LoVo (cell line): ENCODE results near the gene SUCLA2.
"Not testable (repeated sequence)": the region's sequence is repeated elsewhere in the genome, so short reads cannot be mapped to it uniquely, and the experiment has no call there.

ENCODE experiments used
- DNase-seq: peaks from one replicate; pipeline ENCODE4 v3.0.0-alpha.2; 2016; ENCODE audit warnings: low spot score

Gene SUCLA2

DNA sequence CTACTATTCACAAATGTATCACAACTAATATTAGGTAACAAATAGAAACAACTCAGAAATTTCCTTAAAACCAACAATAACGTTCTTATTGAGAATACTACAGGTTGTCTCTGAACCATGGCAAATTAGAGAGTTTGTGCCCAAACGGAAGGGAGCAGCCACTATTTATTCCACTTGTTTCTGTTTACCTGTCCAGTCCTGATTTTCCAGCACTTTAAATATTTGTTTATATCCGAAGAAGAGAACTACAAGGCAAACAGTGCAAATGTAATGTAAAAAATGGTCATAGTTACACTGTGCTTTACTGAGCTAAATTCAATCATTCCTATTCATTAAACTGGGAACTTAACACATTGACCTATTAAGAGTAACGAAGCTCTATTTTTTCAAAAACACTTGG lies 9.2 kb downstream of the SUCLA2 start:
- DNase-seq, result no peak

DNA sequence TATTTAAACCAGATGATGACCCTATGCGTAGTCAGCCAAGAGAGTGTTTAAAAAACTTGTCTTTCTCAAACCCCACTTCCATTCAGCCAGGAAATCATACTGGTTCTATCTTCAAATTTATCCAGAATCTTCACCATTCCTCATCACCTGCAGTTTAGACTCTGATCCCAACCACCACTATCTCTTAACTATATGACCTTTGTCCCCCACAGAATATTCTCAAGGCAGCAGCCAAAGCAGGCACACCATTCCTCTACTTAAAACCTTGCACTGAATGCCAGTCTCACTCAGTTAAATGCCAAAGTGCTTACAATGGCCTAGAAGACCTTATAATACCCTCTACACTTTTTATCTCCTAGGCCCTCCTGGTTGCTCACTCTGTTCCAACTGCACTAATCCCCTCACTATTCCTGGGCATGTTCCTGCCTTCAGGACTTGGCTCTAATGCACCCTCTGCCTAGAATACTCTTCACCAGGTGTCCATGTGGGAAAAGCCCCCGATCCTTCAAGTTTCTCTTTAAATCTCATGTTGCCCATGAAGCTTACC lies 10.1 kb downstream of the SUCLA2 start:
- DNase-seq, result no peak

DNA sequence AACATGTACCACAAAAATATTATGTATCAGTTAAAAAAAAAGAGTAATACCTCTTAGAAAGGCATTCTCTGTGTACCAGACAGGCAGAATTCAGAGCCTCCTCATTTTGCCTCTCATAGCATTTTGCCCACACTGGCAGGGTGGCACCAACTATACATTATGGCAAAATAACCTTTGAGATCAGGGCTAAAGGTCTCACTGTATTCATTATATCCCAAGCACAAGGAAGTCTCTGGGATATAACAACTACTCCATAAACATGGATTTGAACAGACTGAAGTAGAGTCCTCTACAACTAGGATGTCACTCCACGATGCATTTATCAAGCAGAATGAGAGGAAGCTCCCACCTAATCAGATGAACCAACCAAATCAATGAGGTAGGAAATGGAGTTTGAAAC lies 10.6 kb downstream of the SUCLA2 start:
- DNase-seq, result no peak

DNA sequence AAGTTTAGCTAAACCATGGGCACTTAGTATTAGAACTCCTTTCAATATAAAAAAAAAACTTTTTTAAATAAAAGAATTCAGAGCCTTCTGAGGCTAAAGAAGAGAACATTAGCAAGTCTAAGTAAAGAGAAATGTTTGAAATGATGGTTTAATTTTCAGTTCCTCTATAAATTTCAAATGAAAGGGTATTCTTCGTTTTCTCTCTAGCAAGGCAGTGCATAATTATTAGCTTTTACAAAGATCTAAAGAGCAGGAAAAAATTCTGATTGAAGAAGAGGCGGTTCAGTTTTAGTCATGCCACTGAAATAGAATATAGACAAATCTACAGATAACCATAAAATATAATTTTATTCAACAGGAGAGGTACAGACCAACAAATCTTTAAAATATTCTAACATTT lies 18.0 kb downstream of the SUCLA2 start:
- DNase-seq, result no peak

DNA sequence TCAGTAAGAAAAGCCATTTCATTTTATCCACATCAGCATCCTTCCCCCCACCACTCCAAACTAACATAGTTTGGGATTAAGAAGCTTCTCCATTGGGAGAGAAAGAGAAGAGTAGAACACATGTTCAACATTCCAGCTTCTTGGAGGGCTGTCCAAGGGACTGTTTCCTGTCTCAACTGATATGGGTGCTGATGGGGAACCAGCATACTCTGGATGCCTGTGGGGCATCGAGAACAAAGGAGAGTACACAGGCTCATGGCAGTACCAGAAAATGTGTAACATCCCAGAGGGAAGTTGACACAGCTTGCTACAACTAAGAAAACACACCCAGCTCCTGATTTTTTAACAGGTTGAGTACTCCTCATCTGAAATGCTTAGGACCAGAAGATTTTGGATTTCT lies 24.7 kb downstream of the SUCLA2 start:
- DNase-seq, result no peak

DNA sequence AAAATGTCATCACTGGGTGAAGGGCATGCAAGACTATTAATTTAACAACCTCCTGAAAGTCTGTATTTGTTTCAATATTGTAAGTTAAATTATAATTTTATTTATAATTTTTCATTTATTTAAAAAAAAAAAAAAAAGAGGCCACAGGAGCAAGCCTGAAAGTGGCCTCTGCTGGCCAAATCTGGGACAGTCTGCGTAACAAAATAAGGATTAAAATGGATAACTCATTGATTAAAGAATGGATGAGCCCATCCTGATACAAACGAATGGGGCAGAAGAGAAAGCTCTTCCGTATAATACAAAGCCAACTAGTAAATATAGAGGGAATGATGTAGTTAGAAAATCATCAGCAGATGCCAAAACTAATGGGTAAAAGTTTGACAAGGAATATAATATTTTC lies 36.2 kb downstream of the SUCLA2 start:
- no peak for DNase-seq

DNA sequence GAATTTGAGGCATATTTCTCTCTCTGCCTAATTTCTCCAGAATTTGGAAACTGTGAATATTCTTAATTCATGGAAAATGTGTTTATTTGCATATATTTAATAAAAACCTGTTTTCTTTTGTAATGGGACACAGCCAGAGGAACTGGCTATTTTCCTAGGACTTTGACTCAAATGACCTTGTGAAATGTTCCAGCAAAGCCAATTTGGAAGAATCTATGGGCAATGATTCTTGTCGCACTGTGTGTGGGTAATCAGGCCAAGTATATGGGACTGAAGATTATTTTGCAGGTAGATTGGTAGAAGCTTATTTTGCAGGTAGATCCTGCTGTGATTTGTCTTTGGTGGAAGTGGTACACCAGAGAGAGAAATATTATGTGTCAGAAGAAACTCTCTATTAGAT lies 38.8 kb downstream of the SUCLA2 start:
- no peak for DNase-seq

DNA sequence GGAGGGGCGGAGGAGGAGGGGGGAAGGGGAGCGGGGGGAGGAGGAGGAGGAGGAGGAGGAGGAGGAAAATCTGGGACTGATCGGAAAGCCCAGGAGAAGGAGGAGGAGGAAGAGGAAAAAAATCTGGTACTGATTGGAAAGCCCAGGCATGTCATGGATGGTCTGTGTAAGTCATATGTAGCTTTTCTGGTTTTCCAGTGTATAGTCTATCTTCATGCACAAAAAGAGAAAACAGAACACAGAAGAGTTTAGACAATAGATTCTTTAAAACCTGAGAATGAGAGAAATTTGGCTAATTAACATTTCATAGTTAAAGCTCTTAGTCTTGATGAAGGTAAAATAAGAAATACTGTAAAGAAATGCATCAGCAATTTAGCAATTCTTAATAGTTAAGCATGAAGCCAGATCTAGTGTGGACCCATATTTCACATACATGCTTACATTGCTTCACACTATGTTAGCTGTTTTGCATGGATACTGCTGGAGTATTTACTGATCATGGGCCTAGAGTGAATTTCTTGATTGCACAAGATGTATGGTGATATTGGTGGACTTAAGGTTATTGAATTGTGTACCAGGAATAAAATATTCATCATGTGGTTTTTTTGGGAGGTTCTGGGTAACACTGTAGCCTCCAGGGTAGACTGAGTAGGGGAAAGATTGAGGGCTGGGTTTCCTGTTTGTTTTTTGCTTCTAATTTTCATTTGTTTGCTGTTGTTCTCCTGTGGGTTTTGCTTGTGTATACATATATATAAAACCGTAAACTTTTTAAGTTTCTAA lies 41.4 kb downstream of the SUCLA2 start:
- no peak for DNase-seq

DNA sequence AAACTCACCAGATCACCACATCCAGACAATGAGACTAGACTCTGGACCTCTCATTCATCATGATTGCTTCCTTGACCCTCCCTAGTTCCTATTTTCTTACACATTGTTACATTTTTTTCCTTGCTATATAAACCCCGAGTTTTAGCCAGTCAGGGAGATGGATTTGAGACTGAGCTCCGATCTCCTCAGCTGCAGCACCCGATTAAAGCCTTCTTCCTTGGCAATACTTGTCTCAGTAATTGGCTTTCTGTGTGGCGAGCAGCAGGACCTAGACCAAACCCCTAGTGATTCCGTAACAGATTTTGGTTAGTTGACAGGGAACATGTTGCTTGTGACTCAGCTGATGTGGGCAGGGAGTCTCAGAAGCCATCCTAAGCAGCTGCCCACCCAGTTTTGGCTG lies 44.0 kb downstream of the SUCLA2 start:
- DNase-seq, result no peak

DNA sequence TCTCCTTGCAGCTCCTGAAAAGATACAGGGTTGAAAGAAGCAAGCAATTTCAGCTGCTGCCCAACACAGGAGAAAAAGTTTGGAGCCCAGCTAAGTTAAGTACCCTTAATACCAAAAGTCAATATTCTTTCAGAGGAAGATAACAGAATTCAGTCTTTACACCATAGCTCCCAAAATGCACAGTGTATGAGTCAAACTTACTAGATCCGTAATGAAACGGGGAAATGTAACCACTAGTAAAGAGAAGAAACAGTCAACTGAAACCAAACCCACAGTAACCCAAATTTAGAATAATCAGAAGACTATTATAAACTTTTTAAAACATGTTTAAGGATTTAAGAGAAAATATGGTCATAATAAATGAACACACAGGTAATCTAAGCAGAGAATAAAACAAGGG lies 45.2 kb downstream of the SUCLA2 start:
- DNase-seq, result no peak

DNA sequence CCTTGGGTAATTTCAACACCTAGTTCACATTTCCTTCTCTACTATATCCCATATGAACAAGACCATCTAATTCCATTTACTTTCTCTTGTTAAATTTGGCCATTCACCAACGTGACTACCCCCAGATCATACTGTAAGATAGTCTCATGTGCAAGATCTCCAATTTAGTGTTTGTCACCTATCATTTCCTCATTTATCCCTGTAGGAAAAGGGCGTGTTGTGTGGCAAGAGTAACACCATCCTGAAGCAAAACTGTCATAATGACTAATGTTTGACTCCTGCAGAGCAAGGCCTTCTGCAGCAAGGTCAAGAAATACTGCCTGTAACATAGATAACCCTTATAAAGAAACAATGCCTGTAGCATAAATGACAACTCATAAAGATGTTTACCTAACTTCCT lies 51.3 kb downstream of the SUCLA2 start:
- no peak for DNase-seq

DNA sequence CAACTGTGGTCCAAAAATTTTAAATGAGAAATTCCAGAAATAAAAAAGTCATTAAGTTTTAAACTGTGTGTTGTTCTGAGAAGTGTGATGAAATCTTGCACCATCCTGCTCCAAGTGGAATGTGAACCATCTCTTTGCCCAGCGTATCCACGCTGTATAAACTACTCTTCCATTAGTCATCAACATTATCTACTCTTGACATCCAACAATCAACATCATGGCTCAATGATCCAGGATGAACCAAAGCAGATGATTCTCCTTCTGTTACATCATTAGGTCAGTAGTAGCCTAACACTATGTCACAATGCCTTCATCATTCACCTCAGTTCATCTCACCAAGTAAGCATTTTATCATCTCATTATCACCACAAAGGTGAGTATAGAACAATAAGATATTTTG lies 55.3 kb downstream of the SUCLA2 start:
- peak; percentile 6 for DNase-seq

DNA sequence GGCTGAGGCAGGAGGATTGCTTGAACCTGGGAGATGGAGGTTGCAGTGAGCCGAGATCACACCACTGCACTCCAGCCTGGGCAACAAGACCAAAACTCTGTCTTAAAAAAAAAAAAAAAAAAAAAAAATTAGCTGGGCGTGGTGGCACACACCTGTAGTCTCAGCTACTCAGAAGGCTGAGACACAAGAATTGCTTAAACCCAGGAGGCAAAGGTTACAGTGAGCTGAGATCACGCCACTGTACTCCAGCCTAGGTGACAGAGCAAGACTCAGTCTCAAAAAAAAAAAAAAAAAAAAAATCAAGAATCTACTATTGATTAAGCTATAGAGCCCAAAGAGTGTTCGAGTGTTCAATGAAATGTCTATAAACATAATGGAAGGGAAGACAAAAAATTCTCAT lies 55.9 kb downstream of the SUCLA2 start:
- not testable (repeated sequence) for DNase-seq

DNA sequence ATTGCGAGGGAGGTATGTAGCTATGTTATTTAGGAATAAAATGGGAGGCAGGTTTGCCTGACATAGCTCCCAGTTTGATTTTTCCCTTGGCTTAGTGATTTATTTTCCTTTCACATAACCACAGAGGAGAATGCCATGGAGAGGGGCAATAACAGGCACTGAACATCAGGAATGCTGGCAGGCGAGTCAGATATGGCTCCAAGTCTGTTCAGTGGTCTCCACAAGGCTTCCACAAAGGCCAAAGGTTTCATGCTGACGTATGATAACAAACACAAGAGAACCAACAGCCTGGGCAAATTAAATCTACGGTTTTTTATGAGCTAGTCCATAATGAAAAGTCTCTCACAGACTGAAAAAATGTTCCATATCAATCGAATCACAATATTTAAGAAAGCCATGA lies 66.7 kb downstream of the SUCLA2 start:
- no peak for DNase-seq

DNA sequence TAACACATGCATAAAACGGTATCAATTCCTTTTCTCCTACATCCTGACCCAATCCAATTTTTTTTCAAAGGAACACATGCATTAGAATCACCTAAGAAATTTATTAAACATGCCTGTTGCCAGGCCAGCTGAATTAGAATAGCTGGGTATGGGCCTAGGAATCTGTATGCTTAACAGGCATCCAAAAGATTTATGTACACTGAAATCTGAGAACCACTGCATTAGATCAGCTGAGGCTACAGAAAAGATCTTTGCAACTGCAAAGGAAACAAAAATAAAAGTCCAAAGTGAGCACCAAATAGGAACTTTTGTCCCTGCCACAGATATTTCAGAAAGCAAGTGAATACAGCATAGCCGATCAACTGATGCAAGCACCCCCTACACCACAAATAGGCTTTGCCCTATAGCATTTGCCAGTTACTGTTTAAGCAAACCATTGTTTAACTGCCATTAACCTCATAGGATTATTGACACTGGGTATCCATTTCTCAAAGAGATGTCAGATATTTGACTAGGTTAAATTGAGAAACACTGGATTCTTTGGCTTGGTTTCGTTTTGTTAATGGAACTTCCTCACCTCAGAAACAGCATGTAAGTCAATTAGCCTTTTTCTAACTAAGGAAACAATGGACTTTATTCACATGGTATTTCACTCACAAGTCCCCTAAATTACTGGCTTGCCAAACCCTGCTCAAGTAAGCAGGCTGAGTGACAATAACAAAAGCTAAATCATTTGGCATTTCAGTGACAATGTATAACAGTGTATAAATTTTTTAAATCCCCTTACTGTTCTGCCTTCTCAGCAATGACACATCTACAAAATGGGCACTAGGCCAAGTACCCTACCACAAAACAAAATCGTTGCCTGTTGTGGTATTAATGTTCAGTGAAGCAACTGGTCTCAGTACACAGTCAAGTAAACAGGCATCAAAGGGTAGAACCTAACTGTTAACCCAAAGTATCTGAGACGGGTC lies 67.8 kb downstream of the SUCLA2 start:
- DNase-seq, result no peak

DNA sequence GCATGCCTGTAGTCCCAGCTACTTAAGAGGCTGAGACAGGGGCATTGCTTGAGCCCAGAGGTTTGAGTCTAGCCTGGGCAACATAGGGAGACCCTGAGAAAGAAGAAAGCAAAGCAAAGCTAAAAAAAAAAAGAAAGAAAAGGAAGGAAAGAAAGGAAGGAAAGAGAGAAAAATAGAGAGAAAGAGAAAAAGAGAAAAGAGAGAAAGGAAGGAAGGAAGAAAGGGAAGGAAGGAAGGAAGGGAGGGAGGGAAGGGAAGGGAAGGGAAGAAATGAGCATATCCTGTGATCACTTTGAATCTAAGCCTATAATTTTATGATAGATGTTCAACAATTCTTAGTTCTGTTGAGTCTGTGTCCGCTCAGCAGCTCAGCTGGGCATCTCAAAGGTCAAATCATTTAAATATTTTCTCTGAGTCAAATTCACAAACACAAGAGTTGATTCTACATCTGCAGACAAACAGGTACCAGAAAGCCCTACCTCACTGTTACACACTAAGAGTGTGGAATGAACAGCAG lies 70.4 kb downstream of the SUCLA2 start:
- DNase-seq, result no peak

DNA sequence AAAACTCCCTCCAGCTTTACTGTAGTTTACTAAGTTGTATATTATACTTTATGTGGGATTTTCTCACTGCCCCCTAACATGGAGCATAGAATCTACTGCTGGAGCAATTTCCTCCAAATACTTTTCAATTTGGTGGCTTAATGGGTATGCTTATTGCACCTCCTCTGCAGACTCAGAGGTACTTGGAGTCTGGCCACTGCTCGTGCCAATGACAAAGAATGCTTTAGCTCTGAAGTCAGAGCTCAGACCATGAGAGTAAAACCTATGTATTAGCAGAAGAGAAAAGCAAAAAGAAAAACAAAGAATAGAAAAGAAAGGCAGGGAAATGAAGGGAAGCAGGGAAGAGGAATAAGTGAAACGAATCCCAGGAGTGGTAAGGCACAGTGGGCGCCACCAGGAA lies 71.9 kb downstream of the SUCLA2 start:
- DNase-seq, result no peak

DNA sequence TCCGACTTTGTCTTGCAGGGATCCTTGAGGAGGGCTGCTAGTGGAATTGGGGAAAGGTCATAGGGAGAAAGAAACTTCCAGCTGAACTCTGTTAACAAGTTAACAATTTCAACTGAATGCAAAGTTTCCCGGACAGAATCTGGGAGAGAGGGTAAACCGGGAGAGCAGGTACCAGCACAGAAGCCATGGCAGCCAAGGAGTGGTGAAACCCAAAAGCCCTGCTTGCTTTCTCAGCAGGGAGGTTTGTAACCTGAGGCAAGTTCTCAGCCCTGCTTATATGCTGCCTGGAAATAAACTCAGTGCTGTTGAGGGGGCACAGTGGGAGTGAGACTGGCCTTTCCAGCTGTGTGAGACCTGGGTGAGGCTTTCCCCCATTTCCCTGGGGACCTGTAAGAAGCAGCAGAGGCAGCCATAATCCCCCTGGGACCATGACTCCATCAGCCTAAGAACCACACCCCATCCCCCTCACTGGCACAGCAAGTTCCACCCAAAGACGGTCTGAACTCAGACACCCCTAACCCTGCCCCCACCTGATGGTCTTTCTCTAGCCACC lies 84.0 kb downstream of the SUCLA2 start:
- DNase-seq, result no peak

DNA sequence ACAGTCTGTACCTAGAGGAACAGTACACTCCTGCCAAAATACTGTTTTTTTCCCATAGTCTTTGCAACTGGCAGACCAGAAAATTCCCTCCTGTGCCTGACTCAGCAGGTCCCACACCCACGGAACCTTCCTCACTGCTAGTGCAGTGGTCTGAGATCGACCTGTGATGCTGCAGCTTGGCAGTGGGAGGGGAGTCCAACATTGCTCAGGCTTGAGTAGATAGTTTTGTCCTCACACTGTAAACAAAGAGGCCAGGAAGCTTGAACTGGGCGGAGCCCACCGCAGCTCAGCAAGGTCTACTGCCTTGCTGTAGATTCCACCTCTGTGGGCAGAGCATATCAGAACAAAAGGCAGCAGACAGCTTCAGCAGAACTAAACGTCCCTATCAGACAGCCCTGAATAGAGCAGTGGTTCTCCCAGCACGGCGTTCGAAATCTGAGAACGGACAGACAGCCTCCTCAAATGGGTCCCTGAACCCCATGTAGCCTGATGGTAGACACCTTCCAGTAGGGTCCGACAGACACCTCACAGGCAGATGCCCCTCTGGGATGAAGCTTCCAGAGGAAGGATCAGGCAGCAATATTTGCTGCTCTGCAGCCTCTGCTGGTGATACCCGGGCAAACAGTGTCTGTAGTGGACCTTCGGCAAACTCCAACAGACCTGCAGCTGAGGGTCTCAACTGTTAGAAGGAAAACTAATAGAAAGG lies 92.7 kb downstream of the SUCLA2 start:
- peak; percentile 5 for DNase-seq

DNA sequence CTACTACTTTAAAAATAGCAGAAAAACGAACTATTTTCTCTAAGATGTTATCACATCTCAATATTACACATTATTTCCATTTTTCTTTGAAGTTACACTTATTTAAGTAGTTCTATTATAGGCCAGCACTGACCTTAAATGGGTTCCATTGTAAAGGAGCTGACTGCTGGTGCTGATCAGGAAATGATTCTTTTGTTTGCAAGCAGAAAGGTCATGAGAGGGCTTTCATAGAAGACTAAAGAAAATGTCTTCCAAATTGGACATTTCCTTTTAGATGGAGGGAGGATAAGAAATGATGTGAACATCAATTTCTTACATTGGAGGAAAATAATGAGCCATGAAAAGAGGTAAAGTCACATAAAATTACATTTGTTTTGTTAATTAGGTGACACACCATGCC lies 96.2 kb downstream of the SUCLA2 start:
- no peak for DNase-seq

DNA sequence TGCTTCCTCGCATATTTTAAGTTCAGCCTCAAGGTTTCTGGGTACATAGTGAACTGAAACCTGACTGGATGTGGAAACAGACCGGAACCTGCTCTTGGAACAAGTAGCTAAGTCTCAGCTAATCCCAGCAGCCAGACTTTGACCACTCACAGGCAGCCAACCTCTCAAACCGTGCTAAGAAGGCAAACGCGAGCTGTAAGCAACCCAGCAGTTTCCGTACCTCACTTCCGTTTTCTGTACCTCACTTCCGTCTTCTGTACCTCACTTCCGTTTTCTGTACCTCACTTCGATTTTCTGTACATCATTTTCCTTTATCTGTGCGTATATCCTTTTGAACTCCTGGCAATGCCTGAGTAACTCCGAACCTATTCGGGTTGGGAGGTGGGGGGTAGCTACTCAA lies 96.8 kb downstream of the SUCLA2 start:
- DNase-seq, result no peak

DNA sequence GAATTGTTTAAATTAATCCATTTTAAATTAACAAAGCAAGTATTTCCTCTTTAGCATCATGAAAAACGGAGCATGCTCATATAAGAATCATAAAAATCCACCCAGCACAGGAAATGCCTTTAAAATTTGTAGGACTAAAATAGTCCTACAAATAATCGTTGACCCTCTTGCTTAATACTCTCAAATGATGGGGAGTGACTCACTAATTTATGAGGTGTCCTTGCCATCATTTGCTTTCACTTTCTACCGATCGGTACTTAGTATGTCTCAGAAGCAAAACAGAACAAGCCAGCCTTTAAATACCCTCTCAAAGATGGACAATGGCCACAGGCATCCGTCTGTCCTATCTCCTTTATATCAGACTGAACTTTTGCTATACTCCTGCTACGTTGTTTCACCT lies 97.2 kb downstream of the SUCLA2 start:
- no peak for DNase-seq
